H1 (cell line): ENCODE data around the gene AMPD1. TPM values are rescaled to one million over a fixed set of nuclear protein-coding genes. Genes with fewer than 3 reads are reported as not detected.

ENCODE experiments used
- BACH1 ChIP-seq: IDR thresholded peaks from 2 replicates; pipeline ENCODE4 v1.6.1; 2012; ENCODE audit warnings: low read length, improper control_type of control experiment
- EZH2 ChIP-seq: fragments of 200-600 bp; sonication (generic); IDR thresholded peaks from 2 replicates; pipeline ENCODE4 v1.7.1; 2012; ENCODE audit warnings: low read depth, mild to moderate bottlenecking, moderate library complexity, low read length, inconsistent platforms; ENCODE audit not compliant: severe bottlenecking
- FOSL1 ChIP-seq: IDR thresholded peaks from 2 replicates; pipeline ENCODE4 v1.6.1; 2011; ENCODE audit warnings: mild to moderate bottlenecking, low read depth, low read length, moderate library complexity; ENCODE audit not compliant: insufficient read depth
- GABPA ChIP-seq: IDR thresholded peaks from 2 replicates; pipeline ENCODE4 v1.6.1; 2011; ENCODE audit warnings: mild to moderate bottlenecking, low read length, moderate library complexity, borderline replicate concordance; ENCODE audit not compliant: insufficient read depth
- MAX ChIP-seq: IDR thresholded peaks from 2 replicates; pipeline ENCODE4 v1.6.1; 2012; ENCODE audit warnings: inconsistent platforms
- polyA plus RNA-seq, 7 experiments: library from polyadenylated mRNA; depleted of rRNA in 3 of 7; stranded (reverse) in 5 of 7; unstranded in 2 of 7; fragments of >200 nt in 5 of 7; fragments of 200-250 nt in 2 of 7; gene quantifications; 1 replicate in 5 of 7; 2 replicates in 1 of 7; 4 replicates in 1 of 7; pipeline versions ENCODE4 v1.2.1 to v1.2.3, GENCODE V29; 2011 to 2013; ENCODE audit warnings: missing spikeins in 2 of 7, mixed read lengths in 2 of 7
- total RNA-seq: library from RNA; stranded (reverse); fragmentation: NEBNext Ultra II Directional; extraction: Animal tissue kit (Norgen Biotek cat#: 25700); gene quantifications from 2 replicates; pipeline ENCODE4 v1.2.1, GENCODE V29; 2021

The AMPD1 gene
- total and polyA plus RNA-seq, 2 of the 8 experiments (the other 6 are each of a cell fraction or from before 2014, with no cell fraction given) = not detected

- TF ChIP-seq GABPA (no peak), FOSL1 (no peak), MAX (no peak), EZH2 (no peak), BACH1 (no peak)
Measured at GRCh38 chr1:114729782-114730181, 34.4 kb upstream of the AMPD1 start (continued).
